GM12865 (cell line): ENCODE measurements around the gene SNRPA.
A peak's percentile ranks its signal among the peaks of the same experiment; 100 is the strongest.

Experiments used
- DNase-seq: peaks from one replicate; pipeline ENCODE4 v3.0.0; 2010; ENCODE audit warnings: low read depth
- H3K4me3 ChIP-seq: 2 replicates; pipeline ENCODE4 v1.5.1; 2011; ENCODE audit warnings: mild to moderate bottlenecking, low read depth, low read length, control low read depth
- CTCF ChIP-seq: IDR thresholded peaks from 2 replicates; pipeline ENCODE4 v1.5.1; 2011; ENCODE audit warnings: low read length, control low read depth, low read depth, inconsistent platforms; ENCODE audit not compliant: insufficient read depth; ENCODE audit errors: missing control alignments

Gene SNRPA

DNA sequence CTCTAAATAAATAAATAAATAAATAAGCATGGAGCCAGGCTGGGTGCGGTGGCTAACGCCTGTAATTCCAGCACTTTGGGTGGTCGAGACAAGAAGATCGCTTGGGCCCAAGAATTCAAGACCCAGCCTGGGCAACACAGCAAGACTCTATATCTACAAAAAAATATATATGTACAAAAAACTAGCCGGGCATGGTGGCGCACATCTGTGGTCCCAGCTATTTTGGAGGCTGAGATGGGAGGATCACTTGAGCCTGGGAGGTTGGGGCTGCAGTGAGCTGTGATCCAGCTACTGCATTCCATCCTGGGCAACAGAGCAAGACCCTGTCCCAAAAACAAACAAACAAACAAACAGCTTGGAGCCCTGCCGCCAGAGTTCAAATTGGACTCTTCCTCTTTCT is 3.5 kb upstream of the SNRPA start:
- no peak overlapping the region for H3K4me3 ChIP-seq
- no peak for DNase-seq
- TF ChIP-seq CTCF: no peak

DNA sequence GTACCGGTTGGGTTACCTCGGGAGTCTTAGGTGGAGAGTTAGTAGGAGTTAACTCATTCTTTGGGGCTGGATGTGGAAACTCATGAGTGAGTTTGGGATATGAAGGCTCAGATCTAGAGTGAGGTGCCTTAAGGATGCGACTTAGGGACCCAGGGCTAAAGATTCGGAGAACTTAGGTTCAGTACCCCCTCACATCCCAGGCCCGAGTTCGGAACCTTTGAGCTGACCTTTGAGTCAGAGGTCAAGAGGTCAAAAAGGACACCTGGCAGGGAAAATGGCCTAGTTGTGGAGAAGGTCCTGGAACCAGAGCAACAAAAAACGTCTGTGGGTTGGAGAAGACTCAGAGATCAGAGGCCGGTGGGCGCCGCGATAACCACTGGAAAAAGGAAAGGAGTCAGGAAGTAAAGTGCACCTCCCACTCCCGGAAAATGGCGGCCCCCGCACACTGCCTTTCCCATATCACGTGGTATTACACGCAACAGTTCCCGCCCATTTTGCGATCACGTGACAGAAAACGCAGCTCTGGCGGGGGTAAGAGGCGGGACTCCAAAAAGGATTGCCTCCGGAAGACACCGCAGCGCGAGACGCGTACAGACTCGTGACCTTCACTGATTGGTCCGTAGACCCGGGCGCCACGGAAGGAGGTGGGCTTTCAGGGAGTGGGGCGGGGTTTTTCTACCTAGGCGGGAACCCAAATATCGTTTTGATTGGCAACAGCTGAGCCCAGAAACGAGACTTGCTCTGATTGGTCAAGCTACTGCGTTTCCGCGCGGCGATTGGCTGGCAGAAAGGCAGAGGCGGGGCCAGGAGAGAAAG is 737 bp upstream of the SNRPA start, which contains the start of gene ACTMAP:
Gene ACTMAP (minus strand): TSS at position 420 of the 816 bp plus-strand sequence. CDS start 674 bp downstream, outside the sequence.
- no peak for TF ChIP-seq CTCF
- H3K4me3 ChIP-seq: peak within 1 kb of the TSS; percentile 81

DNA sequence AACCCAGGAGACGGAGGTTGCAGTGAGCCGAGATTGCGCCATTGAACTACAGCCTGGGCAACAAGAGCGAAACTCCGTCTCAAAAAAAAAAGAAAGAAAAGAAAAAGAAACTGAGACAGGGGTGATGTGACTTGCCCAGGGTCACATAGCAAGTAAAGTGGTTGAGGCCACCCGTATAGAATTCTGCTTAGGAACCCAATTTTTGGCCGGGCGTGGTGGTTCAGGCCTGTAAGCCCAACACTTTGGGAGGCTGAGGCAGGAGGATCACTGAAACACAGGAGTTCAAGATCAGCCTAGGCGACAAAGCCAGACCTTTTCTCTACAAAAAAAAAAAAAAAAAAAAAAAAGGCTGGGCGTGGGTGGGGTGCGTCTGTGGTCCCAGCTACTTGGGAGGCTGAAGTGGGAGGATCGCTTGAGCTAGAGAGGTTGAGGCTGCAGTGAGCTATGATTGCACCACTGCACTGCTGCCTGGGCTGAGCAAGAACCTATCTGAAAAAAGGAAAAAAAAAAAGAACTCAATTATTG is 1.3 kb downstream of the SNRPA start:
- peak; percentile 55 for DNase-seq
- no peak for TF ChIP-seq CTCF
- peak overlapping the region; percentile 72 for H3K4me3 ChIP-seq

More for the DNA sequence above, 737 bp upstream of the SNRPA start, which contains the start of gene ACTMAP:
- DNase-seq: peak; percentile 100

- no peak for TF ChIP-seq CTCF
- peak overlapping the region; percentile 33 for H3K4me3 ChIP-seq
- DNase-seq: peak; percentile 62
Observed at GRCh38 chr19:40754611-40755247, 3.7 kb downstream of the SNRPA start.

DNA sequence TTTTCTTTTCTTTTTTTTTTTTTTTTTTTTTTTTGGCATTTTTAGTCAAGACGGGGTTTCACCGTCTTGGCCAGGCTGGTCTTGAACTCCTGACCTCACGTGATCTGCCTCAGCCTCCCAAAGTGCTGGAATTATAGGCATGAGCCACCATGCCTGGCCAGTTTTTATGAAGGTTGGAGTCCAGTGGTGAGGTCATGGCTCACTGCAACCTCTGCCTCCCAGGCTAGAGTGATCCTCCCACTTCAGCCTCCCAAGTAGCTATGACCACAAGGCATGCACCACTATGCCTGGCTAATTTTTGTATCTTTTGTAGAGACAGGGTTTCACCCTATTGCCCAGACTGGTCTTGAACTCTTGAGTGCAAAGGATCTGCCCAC is 4.2 kb downstream of the SNRPA start:
- H3K4me3 ChIP-seq: no peak overlapping the region
- TF ChIP-seq CTCF: no peak
- no peak for DNase-seq

DNA sequence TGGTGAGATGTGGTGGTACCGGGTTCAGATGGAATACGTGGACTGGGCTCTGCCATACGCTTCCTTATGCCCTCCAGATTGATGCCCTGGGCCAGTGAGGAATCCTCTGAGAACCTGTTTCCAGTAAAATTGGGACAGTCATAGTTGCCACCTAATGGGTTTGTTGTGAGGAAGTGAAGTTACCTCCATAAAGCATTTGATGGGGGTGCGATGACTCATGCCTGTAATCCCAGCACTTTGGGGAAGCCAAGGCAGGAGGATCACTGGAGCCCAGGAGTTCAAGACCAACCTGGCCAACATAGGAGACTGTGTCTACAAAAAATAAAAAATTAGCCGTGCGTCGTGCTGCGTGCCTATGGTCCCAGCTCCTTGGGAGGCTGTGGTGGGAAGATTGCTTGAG is 4.8 kb downstream of the SNRPA start:
- DNase-seq: no peak
- no peak for TF ChIP-seq CTCF
- H3K4me3 ChIP-seq: no peak overlapping the region
